Measurements from ENCODE around the gene DYNC1I2.

DNA sequence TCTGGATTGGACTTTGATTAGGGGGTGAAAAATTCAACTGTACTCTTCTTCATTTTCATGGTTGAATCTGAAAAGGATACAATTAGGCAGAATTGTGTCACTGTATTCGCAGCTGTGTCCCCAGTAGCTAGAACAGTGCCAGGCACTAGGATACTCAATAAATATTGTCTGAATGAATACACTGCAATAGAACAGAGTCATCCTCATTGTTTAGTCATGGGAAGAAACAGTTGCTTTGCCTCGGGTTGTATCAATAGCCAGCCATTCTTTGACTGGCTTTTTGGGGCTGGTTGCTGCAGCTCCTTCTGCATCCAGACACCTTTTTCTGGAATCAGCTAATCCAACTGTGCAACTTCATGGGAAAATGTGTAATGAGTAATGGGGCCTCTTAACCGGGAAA, 18.1 kb upstream of the DYNC1I2 start:
- TF ChIP-seq CTCF (IDR thresholded peaks at IDR 0.05 in 2 of 3, conservative IDR thresholded peaks at IDR 0.05 in 1 of 3; ENCODE audit: borderline replicate concordance in 1 of 3, insufficient read depth in 1 of 3, low read depth in 2 of 3, low read length in 2 of 3) (no peak), POLR2A (IDR thresholded peaks at IDR 0.05; ENCODE audit: borderline replicate concordance, extremely low read depth, insufficient read depth, insufficient read length) (no peak)
